Tibial artery (tissue), 4 donors: Measurements from ENCODE around the gene DRC1.
"Not testable (repeated sequence)": the region's sequence is repeated elsewhere in the genome, so short reads cannot be mapped to it uniquely, and the experiment has no call there.

Source experiments
- DNase-seq, 2 donors: peaks; one replicate each; pipeline ENCODE4 v3.0.0-alpha.2; 2019
- H3K27ac ChIP-seq, 2 donors: fragments of 200-600 bp; sonication (generic) in 1 of 2; 1 replicate in 1 of 2; 2 replicates in 1 of 2; pipeline ENCODE4 v1.5.1; 2018 to 2019; ENCODE audit warnings: mild to moderate bottlenecking in 1 of 2
- H3K27me3 ChIP-seq, 2 donors: fragments of 200-600 bp; sonication (generic) in 1 of 2; one replicate each; pipeline versions ENCODE4 v1.5.1 to v1.6.0; 2016 to 2019
- H3K36me3 ChIP-seq, 3 donors: fragments of 200-600 bp; sonication (generic) in 2 of 3; one replicate each; pipeline ENCODE4 v1.5.1; 2016 to 2019; ENCODE audit warnings: mild to moderate bottlenecking in 2 of 3
- H3K4me1 ChIP-seq, 4 donors: fragments of 200-600 bp; sonication (generic) in 2 of 4; 1 replicate in 3 of 4; 2 replicates in 1 of 4; pipeline ENCODE4 v1.5.1; 2016 to 2019
- H3K4me3 ChIP-seq, 2 donors: fragments of 200-600 bp; sonication (generic) in 1 of 2; 1 replicate in 1 of 2; 2 replicates in 1 of 2; pipeline ENCODE4 v1.5.1; 2018 to 2019; ENCODE audit warnings: mild to moderate bottlenecking in 2 of 2
- H3K9me3 ChIP-seq, 3 donors: fragments of 200-600 bp; sonication (generic) in 1 of 3; one replicate each; pipeline ENCODE4 v1.5.1; 2016 to 2019
- CTCF ChIP-seq, 2 experiments: fragments of 200-600 bp in 1 of 2; fragments of 450-650 bp in 1 of 2; IDR thresholded peaks; one replicate each; pipeline ENCODE4 v1.5.1; 2017 to 2019; ENCODE audit warnings: antibody characterized with exemption in 2 of 2, mild to moderate bottlenecking in 1 of 2, moderate library complexity in 1 of 2
- intact Hi-C: fragments of 100-400 bp; cut with DNase I; formaldehyde crosslinking; loops from one replicate; pipeline ENCODE4 v1.15.0; 2023; ENCODE audit warnings: low total_unique reads

The DRC1 gene

GRCh38 chr2:26401739-26402541 is at the start of gene DRC1:
Gene DRC1, plus strand, starts transcription at chr2:26401920. Its CDS starts 70 bp downstream, at chr2:26401990.
- Histone ChIP-seq H3K36me3 (no peaks in the 10 kb centered on the region), H3K4me3 (peak within 1 kb of the TSS in 1 of 2 donors; percentile 19), H3K4me1 (peaks cover 0 to 8% (median 3%) of the 10 kb centered on the region in 4 donors), H3K27me3 (peaks cover 0 to 5% of the 10 kb centered on the region in 2 donors), H3K27ac (no peak within 1 kb of the TSS), H3K9me3 (no peaks in the 10 kb centered on the region)
- TF ChIP-seq CTCF (IDR thresholded peaks at IDR 0.05), result no peak
- DNase-seq, result no peak
- intact Hi-C loops, result no loop called here

GRCh38 chr2:26352892-26353291 is 48.8 kb upstream of the DRC1 start:
- no peak for TF ChIP-seq CTCF (IDR thresholded peaks at IDR 0.05)

GRCh38 chr2:26354469-26354868 is 47.3 kb upstream of the DRC1 start:
- H3K4me3 ChIP-seq, DNase-seq, H3K27me3 ChIP-seq, H3K27ac ChIP-seq, intact Hi-C loops, H3K4me1 ChIP-seq, H3K9me3 ChIP-seq, H3K36me3 ChIP-seq: not testable (repeated sequence)

More at GRCh38 chr2:26352892-26353291, 48.8 kb upstream of the DRC1 start:
- Histone ChIP-seq H3K27me3 (no peaks in the 10 kb centered on the region), H3K27ac (no peak overlapping the region), H3K4me1 (peaks cover 0 to 5% (median 0%) of the 10 kb centered on the region in 4 donors), H3K36me3 (no peaks in the 10 kb centered on the region), H3K4me3 (no peak overlapping the region), H3K9me3 (no peaks in the 10 kb centered on the region)
- intact Hi-C loops, result no loop called here
- DNase-seq, result no peak

- H3K27ac ChIP-seq, result no peak overlapping the region
- intact Hi-C loops, result no loop called here
Measured at GRCh38 chr2:26355038-26355995, 46.4 kb upstream of the DRC1 start.

GRCh38 chr2:26356111-26356510 is 45.6 kb upstream of the DRC1 start:
- DNase-seq, result no peak
- Histone ChIP-seq H3K4me1 (peaks cover 0 to 5% (median 0%) of the 10 kb centered on the region in 4 donors), H3K9me3 (no peaks in the 10 kb centered on the region), H3K36me3 (no peaks in the 10 kb centered on the region), H3K4me3 (no peak overlapping the region), H3K27ac (no peak overlapping the region), H3K27me3 (no peaks in the 10 kb centered on the region)
- intact Hi-C loops, result no loop called here
- TF ChIP-seq CTCF (IDR thresholded peaks at IDR 0.05), result no peak

More at GRCh38 chr2:26355038-26355995, 46.4 kb upstream of the DRC1 start:
- H3K4me1 ChIP-seq, result peaks cover 0 to 5% (median 0%) of the 10 kb centered on the region in 4 donors
- no peaks in the 10 kb centered on the region for H3K9me3 ChIP-seq
- no peak for TF ChIP-seq CTCF (IDR thresholded peaks at IDR 0.05)
- DNase-seq, result no peak
- H3K4me3 ChIP-seq, result no peak overlapping the region
- no peaks in the 10 kb centered on the region for H3K36me3 ChIP-seq
- no peaks in the 10 kb centered on the region for H3K27me3 ChIP-seq
